B cell (primary cell): Measurements from ENCODE around the gene PGF. TPM values are rescaled to one million over a fixed set of nuclear protein-coding genes. Genes with fewer than 3 reads are reported as not detected.

Source experiments
- ATAC-seq: fragments of 200-7000 bp; cut with Tn5 transposase; one replicate; pipeline ENCODE4 v1.10.0; 2021; ENCODE audit warnings: low read depth, mild to moderate bottlenecking, moderate number of reproducible peaks, moderate library complexity
- CTCF ChIA-PET: fragments of 350-600 bp; sonication (Branson Sonifier 250); formaldehyde crosslinking; loops from one replicate; lab custom pipeline; 2021; ENCODE audit warnings: antibody characterized with exemption, inconsistent platforms; lab: Charles Lee
- POLR2A ChIA-PET: fragments of 350-600 bp; sonication (Branson Sonifier 250); formaldehyde crosslinking; loops from one replicate; lab custom pipeline; 2021; ENCODE audit warnings: antibody characterized with exemption; lab: Charles Lee
- DNase-seq: peaks from one replicate; pipeline ENCODE4 v3.0.0; 2013
- H2AFZ ChIP-seq: 2 replicates; pipeline ENCODE4 v1.6.1; 2012; ENCODE audit warnings: mild to moderate bottlenecking, low read depth, low read length; ENCODE audit not compliant: insufficient read depth, poor library complexity, severe bottlenecking
- H3K27ac ChIP-seq, 2 donors: 1 replicate in 1 of 2; 2 replicates in 1 of 2; pipeline ENCODE4 v1.5.1; 2012 to 2013; ENCODE audit warnings: low read length in 2 of 2, mild to moderate bottlenecking in 2 of 2, moderate library complexity in 1 of 2
- H3K27me3 ChIP-seq, 4 experiments: fragments of 200-600 bp in 1 of 4; sonication (generic) in 1 of 4; replicated peaks in 1 of 4; 1 replicate in 2 of 4; 2 replicates in 2 of 4; pipeline versions ENCODE4 v1.6.1 to v1.7.0; 2013 to 2016; ENCODE audit warnings: low read length in 3 of 4, mild to moderate bottlenecking in 2 of 4, mixed read lengths in 1 of 4, moderate library complexity in 1 of 4; ENCODE audit not compliant: insufficient read depth in 4 of 4, control insufficient read depth in 3 of 4; ENCODE audit errors: control extremely low read depth in 1 of 4
- H3K36me3 ChIP-seq, 2 experiments: replicated peaks in 1 of 2; 1 replicate in 1 of 2; 2 replicates in 1 of 2; pipeline versions ENCODE4 v1.6.1 to v1.7.1; 2013; ENCODE audit warnings: low read length in 1 of 2; ENCODE audit not compliant: insufficient read depth in 2 of 2, control insufficient read depth in 1 of 2; ENCODE audit errors: control extremely low read depth in 1 of 2, extremely low read depth in 1 of 2
- H3K4me1 ChIP-seq, 2 donors: fragments of 200-600 bp in 1 of 2; sonication (generic) in 1 of 2; 1 replicate in 1 of 2; 2 replicates in 1 of 2; pipeline versions ENCODE4 v1.5.1 to v1.6.1; 2013 to 2017; ENCODE audit warnings: low read length in 2 of 2; ENCODE audit not compliant: control insufficient read depth in 2 of 2, insufficient read depth in 2 of 2
- H3K4me2 ChIP-seq: replicated peaks from 2 replicates; pipeline ENCODE3; 2012; ENCODE audit warnings: mild to moderate bottlenecking, low read depth, low read length; ENCODE audit not compliant: poor library complexity, severe bottlenecking
- H3K4me3 ChIP-seq, 5 experiments: fragments of 200-600 bp in 1 of 5; sonication (generic) in 1 of 5; 1 replicate in 3 of 5; 2 replicates in 2 of 5; pipeline versions ENCODE4 v1.5.1 to v1.7.0; 2011 to 2016; ENCODE audit warnings: low read length in 4 of 5, mild to moderate bottlenecking in 4 of 5, low read depth in 2 of 5, control low read depth in 1 of 5, moderate library complexity in 1 of 5; ENCODE audit not compliant: insufficient read depth in 1 of 5; ENCODE audit errors: control extremely low read depth in 1 of 5, extremely low read depth in 1 of 5
- H3K79me2 ChIP-seq: fragments of 200-600 bp; sonication (generic); one replicate; pipeline ENCODE4 v1.6.0; 2016; ENCODE audit warnings: low read length; ENCODE audit not compliant: control insufficient read depth, insufficient read depth
- H3K9ac ChIP-seq: fragments of 200-600 bp; sonication (generic); 2 replicates; pipeline ENCODE4 v1.6.1; 2017; ENCODE audit warnings: mild to moderate bottlenecking, low read length, moderate library complexity
- H3K9me3 ChIP-seq, 3 donors: one replicate each; pipeline versions ENCODE4 v1.6.1 to v1.7.1; 2013; ENCODE audit warnings: low read length in 2 of 3; ENCODE audit not compliant: control insufficient read depth in 2 of 3, insufficient read depth in 1 of 3; ENCODE audit errors: control extremely low read depth in 1 of 3
- H4K20me1 ChIP-seq: 2 replicates; pipeline ENCODE4 v1.6.0; 2012; ENCODE audit warnings: mild to moderate bottlenecking, low read length; ENCODE audit not compliant: insufficient read depth, control insufficient read depth, poor library complexity, severe bottlenecking
- H3K27ac Mint-ChIP-seq: one replicate; pipeline ENCODE4 v1.8.0; 2021; ENCODE audit warnings: mixed read lengths
- H3K27me3 Mint-ChIP-seq: one replicate; pipeline ENCODE4 v1.8.0; 2021; ENCODE audit warnings: mixed read lengths
- H3K4me1 Mint-ChIP-seq: one replicate; pipeline ENCODE4 v1.8.0; 2021; ENCODE audit warnings: mixed read lengths
- H3K4me3 Mint-ChIP-seq: one replicate; pipeline ENCODE4 v1.8.0; 2021; ENCODE audit warnings: mixed read lengths
- H3K9me3 Mint-ChIP-seq: one replicate; pipeline ENCODE4 v1.8.0; 2022; ENCODE audit warnings: mixed read lengths; ENCODE audit not compliant: insufficient read depth
- EZH2 ChIP-seq: IDR thresholded peaks from 2 replicates; pipeline ENCODE4 v1.6.1; 2012; ENCODE audit warnings: borderline replicate concordance, low read depth, mild to moderate bottlenecking, moderate library complexity, low read length; ENCODE audit not compliant: insufficient read depth, poor library complexity, severe bottlenecking
- WGBS: methylation state at CpG from one replicate; pipeline ENCODE4 v1.1.5; 2013; ENCODE audit warnings: missing lambda C conversion rate; ENCODE audit not compliant: insufficient coverage; 5-methylcytosine and 5-hydroxymethylcytosine counted together
- intact Hi-C: fragments of 100-400 bp; cut with micrococcal nuclease; formaldehyde crosslinking; loops from one replicate; pipeline ENCODE4 v1.10.0; 2022
- polyA plus RNA-seq: library from polyadenylated mRNA; depleted of rRNA; stranded (reverse); fragments of >200 nt; gene quantifications from 2 replicates; pipeline ENCODE4 v1.2.3, GENCODE V29; 2012
- total RNA-seq, 2 donors: library from RNA; stranded (reverse); fragments of 120-200 nt in 1 of 2; gene quantifications; 1 replicate in 1 of 2; 2 replicates in 1 of 2; pipeline versions ENCODE4 v1.2.3 to v1.2.4, GENCODE V29; 2013 to 2022
- TF ChIP-seq, protein P1 (sequence below): fragments of 200-600 bp; IDR thresholded peaks from one replicate; pipeline ENCODE4 v1.8.0; 2022; ENCODE audit warnings: antibody characterized with exemption, mild to moderate bottlenecking

The PGF gene
- total and polyA plus RNA-seq, 2 donors (not counting 1 experiment from before 2014, with no cell fraction given), result 0.07 to 0.47 TPM

- no peak overlapping the region for H3K4me3 ChIP-seq
- ChIA-PET CTCF (interaction anchor here (1.7 to 25.3 kb wide), 2 partner anchors 45 to 177 kb away, joined by 8 to 926 read pairs; partner anchors contain the start of genes DLST and PROX2), POLR2A (no interaction called here)
- Mint-ChIP-seq H3K4me3 (no peak overlapping the region), H3K9me3 (no peaks in the 10 kb centered on the region), H3K27me3 (no peaks in the 10 kb centered on the region), H3K27ac (no peak overlapping the region), H3K4me1 (peaks cover 9% of the 10 kb centered on the region)
- no peak overlapping the region for H3K4me2 ChIP-seq
- H3K27ac ChIP-seq, result no peak overlapping the region
- H3K27me3 ChIP-seq, result no peaks in the 10 kb centered on the region
- peaks cover 5 to 13% of the 10 kb centered on the region in 2 donors for H3K4me1 ChIP-seq
- ATAC-seq, result no peak
- H3K9me3 ChIP-seq, result no peaks in the 10 kb centered on the region
- DNase-seq, result no peak
- no peaks in the 10 kb centered on the region for H3K79me2 ChIP-seq
- no peak overlapping the region for H3K9ac ChIP-seq
- H2AFZ ChIP-seq, result no peak overlapping the region
- H3K36me3 ChIP-seq, result no peaks in the 10 kb centered on the region
- TF ChIP-seq, protein P1, sequence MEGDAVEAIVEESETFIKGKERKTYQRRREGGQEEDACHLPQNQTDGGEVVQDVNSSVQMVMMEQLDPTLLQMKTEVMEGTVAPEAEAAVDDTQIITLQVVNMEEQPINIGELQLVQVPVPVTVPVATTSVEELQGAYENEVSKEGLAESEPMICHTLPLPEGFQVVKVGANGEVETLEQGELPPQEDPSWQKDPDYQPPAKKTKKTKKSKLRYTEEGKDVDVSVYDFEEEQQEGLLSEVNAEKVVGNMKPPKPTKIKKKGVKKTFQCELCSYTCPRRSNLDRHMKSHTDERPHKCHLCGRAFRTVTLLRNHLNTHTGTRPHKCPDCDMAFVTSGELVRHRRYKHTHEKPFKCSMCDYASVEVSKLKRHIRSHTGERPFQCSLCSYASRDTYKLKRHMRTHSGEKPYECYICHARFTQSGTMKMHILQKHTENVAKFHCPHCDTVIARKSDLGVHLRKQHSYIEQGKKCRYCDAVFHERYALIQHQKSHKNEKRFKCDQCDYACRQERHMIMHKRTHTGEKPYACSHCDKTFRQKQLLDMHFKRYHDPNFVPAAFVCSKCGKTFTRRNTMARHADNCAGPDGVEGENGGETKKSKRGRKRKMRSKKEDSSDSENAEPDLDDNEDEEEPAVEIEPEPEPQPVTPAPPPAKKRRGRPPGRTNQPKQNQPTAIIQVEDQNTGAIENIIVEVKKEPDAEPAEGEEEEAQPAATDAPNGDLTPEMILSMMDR, result no peak
- TF ChIP-seq EZH2, result no peak
- intact Hi-C loops, result no loop called here
- WGBS, result 96% methylated on average over 5 of the region's 6 CpGs
- H4K20me1 ChIP-seq, result no peaks in the 10 kb centered on the region
Observed at GRCh38 chr14:74911221-74911620, 44.2 kb downstream of the PGF start.

GRCh38 chr14:74910556-74910955 is 44.8 kb downstream of the PGF start:
- no peak overlapping the region for H3K27ac ChIP-seq
- DNase-seq (no peak), ATAC-seq (no peak)
- no peak overlapping the region for H3K27ac Mint-ChIP-seq
- H3K4me2 ChIP-seq, result no peak overlapping the region
- no peak for TF ChIP-seq EZH2
- TF ChIP-seq, protein P1, result no peak
- ChIA-PET CTCF (interaction anchor here (1.7 to 25.3 kb wide), 2 partner anchors 45 to 177 kb away, joined by 8 to 926 read pairs; partner anchors contain the start of genes DLST and PROX2), POLR2A (interaction anchor here (0.6 kb wide), 1 partner anchor 153 kb away, joined by 3 read pairs; the partner anchor contains the start of gene ACYP1)
- no peaks in the 10 kb centered on the region for H3K9me3 ChIP-seq
- peaks cover 11% of the 10 kb centered on the region for H3K4me1 Mint-ChIP-seq
- no peak overlapping the region for H2AFZ ChIP-seq
- H3K27me3 Mint-ChIP-seq, result no peaks in the 10 kb centered on the region
- no peaks in the 10 kb centered on the region for H3K27me3 ChIP-seq
- WGBS, result 88% methylated on average over 7 of the region's 10 CpGs
- H3K79me2 ChIP-seq, result no peaks in the 10 kb centered on the region
- no peaks in the 10 kb centered on the region for H3K9me3 Mint-ChIP-seq
- H3K4me3 ChIP-seq, result no peak overlapping the region
- H3K36me3 ChIP-seq, result no peaks in the 10 kb centered on the region
- no peak overlapping the region for H3K9ac ChIP-seq
- H3K4me1 ChIP-seq, result peaks cover 10 to 19% of the 10 kb centered on the region in 2 donors
- H3K4me3 Mint-ChIP-seq, result no peak overlapping the region
- intact Hi-C loops, result no loop called here
- peaks cover 5% of the 10 kb centered on the region for H4K20me1 ChIP-seq
